ENCODE results near the gene MTMR6. TPM values are rescaled to one million over a fixed set of nuclear protein-coding genes. Genes with fewer than 3 reads are reported as not detected.
A peak's percentile ranks its signal among the peaks of the same experiment; 100 is the strongest.

MTMR6 gene
- total RNA-seq: 9.3 and 9.6 TPM in 2 replicates
- long read RNA-seq, full-length matches to known transcripts: 32 of 61 reads
- long read RNA-seq, partial matches to known transcripts: 18 of 61 reads
- long read RNA-seq, other reads (novel, unspliced or antisense): 11 of 61 reads

DNA sequence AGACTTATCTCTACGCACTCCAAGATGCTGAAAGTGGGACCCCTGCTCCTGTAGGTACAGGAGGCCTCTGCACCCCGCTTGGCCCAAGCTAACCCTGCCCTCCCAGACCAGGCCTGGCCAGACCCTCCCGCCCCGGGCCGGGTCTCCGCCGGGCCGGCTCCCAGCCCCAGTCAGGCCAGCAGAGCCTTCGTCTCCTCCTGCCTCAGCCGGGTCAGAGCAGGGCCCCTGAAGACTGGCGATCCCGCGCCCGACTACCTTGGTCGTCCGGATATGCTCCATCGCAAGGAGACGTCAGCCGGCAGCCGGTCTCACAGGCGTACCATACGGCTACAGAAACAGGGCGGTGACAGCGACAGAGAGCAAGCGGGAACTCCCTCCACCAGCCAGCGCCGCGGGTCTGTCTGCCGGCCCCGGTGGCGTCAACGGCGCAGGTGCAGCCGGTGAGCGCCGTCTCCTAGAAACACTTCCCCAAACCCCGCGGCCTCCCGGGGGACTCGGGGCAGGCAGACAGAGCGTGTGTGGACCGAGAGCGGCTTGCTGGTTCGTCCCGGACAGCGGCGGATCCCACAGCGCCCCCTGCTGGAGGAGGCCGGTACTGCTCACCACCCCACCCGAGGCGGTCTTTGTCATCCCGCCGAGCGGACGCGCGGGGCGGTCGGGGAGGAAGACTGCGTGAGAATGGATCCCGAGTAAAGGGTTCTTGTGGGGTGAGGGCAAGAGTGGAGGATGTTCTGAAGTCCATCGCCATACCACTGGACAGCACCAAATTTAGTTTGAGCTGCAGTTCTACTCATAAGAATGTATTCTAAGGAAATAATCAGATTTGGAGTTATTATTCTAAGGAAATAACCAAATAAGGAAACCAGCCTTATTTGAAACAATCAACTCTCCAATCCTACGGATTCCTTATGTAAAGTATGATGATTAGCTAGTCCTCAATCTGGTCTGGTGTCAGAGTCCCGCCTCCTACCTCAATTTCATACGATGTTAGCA, at the start of gene MTMR6:
TSS of gene MTMR6 (minus strand) at position 520 of the 993 bp plus-strand sequence. CDS start at position 279, 241 bp downstream.
- Mint-ChIP-seq H3K36me3 (ENCODE audit: insufficient read depth) (no peaks in the 10 kb centered on the region), H3K4me1 (ENCODE audit: low read depth) (peaks cover 5% of the 10 kb centered on the region), H3K4me3 (ENCODE audit: low read depth) (peak within 1 kb of the TSS; percentile 92), H3K27me3 (peaks cover 27% of the 10 kb centered on the region), H3K9me3 (ENCODE audit: low read depth) (no peaks in the 10 kb centered on the region), H3K27ac (peak within 1 kb of the TSS; percentile 97)
- DNase-seq (ENCODE audit: low spot score, unreplicated experiment): peak; percentile 95
- TF ChIP-seq, protein P1, sequence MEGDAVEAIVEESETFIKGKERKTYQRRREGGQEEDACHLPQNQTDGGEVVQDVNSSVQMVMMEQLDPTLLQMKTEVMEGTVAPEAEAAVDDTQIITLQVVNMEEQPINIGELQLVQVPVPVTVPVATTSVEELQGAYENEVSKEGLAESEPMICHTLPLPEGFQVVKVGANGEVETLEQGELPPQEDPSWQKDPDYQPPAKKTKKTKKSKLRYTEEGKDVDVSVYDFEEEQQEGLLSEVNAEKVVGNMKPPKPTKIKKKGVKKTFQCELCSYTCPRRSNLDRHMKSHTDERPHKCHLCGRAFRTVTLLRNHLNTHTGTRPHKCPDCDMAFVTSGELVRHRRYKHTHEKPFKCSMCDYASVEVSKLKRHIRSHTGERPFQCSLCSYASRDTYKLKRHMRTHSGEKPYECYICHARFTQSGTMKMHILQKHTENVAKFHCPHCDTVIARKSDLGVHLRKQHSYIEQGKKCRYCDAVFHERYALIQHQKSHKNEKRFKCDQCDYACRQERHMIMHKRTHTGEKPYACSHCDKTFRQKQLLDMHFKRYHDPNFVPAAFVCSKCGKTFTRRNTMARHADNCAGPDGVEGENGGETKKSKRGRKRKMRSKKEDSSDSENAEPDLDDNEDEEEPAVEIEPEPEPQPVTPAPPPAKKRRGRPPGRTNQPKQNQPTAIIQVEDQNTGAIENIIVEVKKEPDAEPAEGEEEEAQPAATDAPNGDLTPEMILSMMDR (IDR thresholded peaks at IDR 0.05; ENCODE audit: unreplicated experiment): peak; percentile 100

DNA sequence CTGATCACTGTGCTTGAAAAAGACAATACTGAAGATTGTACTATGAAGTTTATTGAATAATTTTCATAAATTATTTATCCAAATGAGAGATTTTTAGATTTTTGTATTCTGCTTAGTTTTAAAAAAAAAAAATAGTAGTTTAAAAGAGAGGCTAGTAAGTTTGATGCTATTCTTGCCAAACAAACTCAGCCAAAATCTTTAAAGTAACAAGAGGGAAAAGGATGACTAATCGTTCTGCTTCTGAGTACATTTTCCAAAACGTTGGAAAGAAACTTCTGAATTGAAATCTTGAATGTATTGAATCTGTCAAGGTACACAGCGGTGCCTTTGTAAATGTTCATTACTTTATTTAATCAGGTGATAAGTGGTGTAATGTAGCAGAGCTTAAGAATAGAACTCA, 48.6 kb upstream of the MTMR6 start:
- H3K36me3 Mint-ChIP-seq (ENCODE audit: insufficient read depth): peaks cover 7% of the 10 kb centered on the region

DNA sequence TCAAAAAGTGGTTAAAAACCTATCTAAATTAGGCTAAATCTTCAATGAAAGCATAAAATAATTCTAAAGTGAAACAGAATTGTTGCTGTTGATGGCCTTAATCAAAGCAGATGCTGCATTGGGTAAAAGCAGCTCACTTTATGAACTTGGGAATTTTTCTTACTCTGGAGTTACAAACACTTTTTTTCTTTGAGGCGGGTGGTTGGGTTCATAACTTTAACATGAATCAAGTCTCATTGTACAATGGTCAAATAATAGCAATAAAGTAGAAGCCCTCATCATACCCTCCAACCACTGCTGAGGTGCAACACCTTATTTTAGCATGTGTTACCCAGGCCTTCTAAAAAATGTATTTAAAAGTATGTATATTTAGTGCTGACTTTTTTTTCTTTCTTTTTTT, 43.3 kb upstream of the MTMR6 start:
- Mint-ChIP-seq H3K27ac (no peak overlapping the region), H3K36me3 (ENCODE audit: insufficient read depth) (peaks cover 11% of the 10 kb centered on the region), H3K27me3 (no peaks in the 10 kb centered on the region)

More for the DNA sequence above, 48.6 kb upstream of the MTMR6 start:
- TF ChIP-seq, protein P1 (IDR thresholded peaks at IDR 0.05; ENCODE audit: unreplicated experiment): no peak
- Mint-ChIP-seq H3K4me1 (ENCODE audit: low read depth) (no peaks in the 10 kb centered on the region), H3K27ac (no peak overlapping the region), H3K27me3 (no peaks in the 10 kb centered on the region), H3K9me3 (ENCODE audit: low read depth) (no peaks in the 10 kb centered on the region), H3K4me3 (ENCODE audit: low read depth) (no peak overlapping the region)
- no peak for DNase-seq (ENCODE audit: low spot score, unreplicated experiment)

DNA sequence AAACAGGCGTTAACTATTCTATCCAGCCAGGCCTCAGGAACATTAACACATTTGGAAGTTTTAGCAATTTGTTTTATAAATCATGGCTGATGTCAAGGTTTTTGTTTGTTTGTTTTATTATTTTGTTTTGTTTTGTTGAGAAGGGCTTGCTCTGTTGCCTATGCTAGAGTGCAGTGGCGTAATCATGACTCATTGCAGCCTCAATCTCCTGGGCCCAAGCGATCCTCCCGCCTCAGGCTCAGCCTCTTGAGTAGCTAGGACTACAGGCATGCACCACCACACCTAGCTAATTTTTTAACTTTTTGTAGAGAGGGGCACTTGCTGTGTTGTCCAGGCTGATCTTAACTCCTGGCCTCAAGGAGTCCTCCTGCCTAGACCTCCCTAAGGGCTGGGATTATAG, 42.4 kb upstream of the MTMR6 start:
- DNase-seq (ENCODE audit: low spot score, unreplicated experiment): no peak
- H3K9me3 Mint-ChIP-seq (ENCODE audit: low read depth): no peaks in the 10 kb centered on the region
- peaks cover 11% of the 10 kb centered on the region for H3K36me3 Mint-ChIP-seq (ENCODE audit: insufficient read depth)

More for the DNA sequence above, 43.3 kb upstream of the MTMR6 start:
- no peaks in the 10 kb centered on the region for H3K9me3 Mint-ChIP-seq (ENCODE audit: low read depth)
- TF ChIP-seq, protein P1 (IDR thresholded peaks at IDR 0.05; ENCODE audit: unreplicated experiment): no peak
- no peaks in the 10 kb centered on the region for H3K4me1 Mint-ChIP-seq (ENCODE audit: low read depth)
- H3K4me3 Mint-ChIP-seq (ENCODE audit: low read depth): no peak overlapping the region
- no peak for DNase-seq (ENCODE audit: low spot score, unreplicated experiment)

DNA sequence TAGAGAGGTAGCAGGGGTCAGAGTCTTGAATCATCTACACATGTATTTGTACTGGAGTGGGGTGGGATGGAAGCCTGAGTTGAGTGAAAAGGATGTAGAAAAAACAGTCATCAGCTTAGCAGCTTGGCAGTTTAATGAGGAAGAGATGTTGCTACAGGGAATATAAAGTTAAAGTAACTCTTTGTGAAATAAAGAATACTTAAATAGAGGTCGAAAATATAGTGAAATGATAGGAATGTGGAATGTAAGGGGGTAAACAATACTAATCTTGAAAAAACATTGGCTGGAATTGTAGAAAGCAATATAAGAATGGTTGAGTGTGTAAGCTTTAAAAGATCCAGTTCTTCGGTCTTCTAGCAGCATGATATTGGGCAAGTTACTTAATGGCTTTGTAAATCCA, 36.8 kb upstream of the MTMR6 start:
- TF ChIP-seq, protein P1 (IDR thresholded peaks at IDR 0.05; ENCODE audit: unreplicated experiment): no peak
- peak overlapping the region; percentile 3 for H3K27ac Mint-ChIP-seq
- peaks cover 6% of the 10 kb centered on the region for H3K36me3 Mint-ChIP-seq (ENCODE audit: insufficient read depth)
- no peaks in the 10 kb centered on the region for H3K27me3 Mint-ChIP-seq
- DNase-seq (ENCODE audit: low spot score, unreplicated experiment): no peak
- H3K4me3 Mint-ChIP-seq (ENCODE audit: low read depth): no peak overlapping the region
- no peaks in the 10 kb centered on the region for H3K9me3 Mint-ChIP-seq (ENCODE audit: low read depth)
- no peaks in the 10 kb centered on the region for H3K4me1 Mint-ChIP-seq (ENCODE audit: low read depth)

More for the DNA sequence above, 42.4 kb upstream of the MTMR6 start:
- TF ChIP-seq, protein P1 (IDR thresholded peaks at IDR 0.05; ENCODE audit: unreplicated experiment): no peak
- no peaks in the 10 kb centered on the region for H3K4me1 Mint-ChIP-seq (ENCODE audit: low read depth)
- no peak overlapping the region for H3K4me3 Mint-ChIP-seq (ENCODE audit: low read depth)
- H3K27ac Mint-ChIP-seq: no peak overlapping the region
- no peaks in the 10 kb centered on the region for H3K27me3 Mint-ChIP-seq
